ENCODE data around the gene SKAP1.
A peak's percentile ranks its signal among the peaks of the same experiment; 100 is the strongest.
"Not testable (repeated sequence)": the region's sequence is repeated elsewhere in the genome, so short reads cannot be mapped to it uniquely, and the experiment has no call there.

Gene SKAP1

DNA sequence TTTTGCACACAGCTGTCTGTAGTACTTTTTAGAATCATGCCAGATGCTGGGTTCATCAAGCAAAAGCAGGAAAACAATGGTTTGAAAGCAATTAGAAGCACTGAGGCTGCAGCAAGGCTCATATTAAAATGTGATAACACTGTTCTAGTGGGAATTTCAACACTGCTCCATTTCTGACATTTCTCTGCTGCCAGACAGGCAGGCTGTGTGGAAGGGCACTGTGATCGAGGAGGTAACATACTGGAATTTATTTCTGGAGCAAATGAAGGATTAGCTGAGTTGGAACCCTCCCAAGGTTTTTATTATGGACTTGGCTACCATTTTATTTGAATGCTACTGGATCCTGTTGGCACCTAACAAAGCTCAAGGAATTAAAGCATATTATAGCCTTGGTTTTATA, 66.9 kb downstream of the SKAP1 start:
- DNase-seq = no peak

DNA sequence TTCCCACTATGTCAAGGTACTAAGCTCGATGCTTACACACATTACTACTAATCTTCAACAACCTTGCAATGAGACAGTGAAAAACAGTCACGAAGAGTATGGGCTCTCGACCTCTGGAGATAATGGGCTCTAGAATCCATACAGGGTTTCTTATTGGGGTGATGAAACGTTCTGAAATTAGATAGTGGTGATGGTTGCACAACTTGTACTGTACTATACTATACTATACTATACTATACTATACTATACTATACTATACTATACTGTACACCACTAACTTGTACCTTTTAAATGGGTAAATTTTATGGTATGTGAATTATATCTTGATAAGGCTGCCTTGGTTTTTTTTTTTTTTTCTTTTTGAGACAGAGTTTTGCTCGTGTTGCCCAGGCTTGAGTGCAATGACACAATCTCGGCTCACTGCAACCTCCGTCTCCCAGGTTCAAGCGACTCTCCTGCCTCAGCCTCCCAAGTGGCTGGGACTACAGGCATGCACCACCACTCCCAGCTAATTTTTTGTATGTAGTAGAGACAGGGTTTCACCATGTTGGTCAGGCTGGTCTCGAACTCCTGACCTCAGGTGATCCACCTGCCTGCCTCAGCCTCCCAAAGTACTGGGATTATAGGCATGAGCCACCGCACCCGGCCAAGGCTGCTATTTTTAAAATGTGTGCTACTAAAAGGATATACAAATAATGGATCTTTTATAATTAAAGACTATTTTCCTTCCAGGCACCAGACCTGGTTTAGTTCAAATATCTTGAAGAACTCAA, 69.0 kb downstream of the SKAP1 start:
- DNase-seq = not testable (repeated sequence)

DNA sequence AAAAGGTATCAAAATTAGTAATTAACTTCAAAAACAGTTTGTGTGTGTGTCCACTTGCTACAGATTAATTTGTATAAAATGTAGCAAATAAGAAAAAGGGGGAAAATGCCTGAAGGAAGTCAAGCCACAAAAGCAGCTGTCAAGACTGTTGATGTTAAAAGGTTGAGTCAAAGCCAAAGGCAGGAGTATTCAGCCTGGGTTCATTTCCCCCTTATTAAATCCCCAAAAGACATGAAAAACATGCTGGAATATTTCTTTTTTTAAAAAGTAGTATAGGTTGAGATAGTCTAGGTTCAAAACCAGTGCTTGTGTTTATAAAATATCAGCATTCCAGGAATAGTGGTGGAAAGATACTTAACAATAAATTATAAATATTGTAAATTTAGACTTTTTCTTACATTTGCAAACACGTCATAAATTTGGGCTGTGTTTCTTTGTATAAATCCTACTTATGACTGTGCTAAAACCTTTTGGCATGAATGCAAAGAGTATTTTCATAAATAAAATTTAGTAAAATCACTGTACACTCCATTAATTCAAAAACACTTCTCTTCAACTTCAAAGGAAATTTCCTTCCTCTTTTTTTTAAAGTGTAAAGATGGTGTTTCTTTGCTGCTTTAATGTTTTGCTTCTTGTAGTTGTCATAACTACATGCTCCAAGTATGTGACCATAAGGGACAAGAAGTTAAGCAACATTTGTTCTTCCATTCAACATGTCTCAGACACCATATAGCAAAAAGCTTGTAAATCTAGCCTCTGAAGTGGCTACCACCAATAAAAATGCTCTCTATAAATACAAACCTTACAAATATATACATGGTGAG, 72.0 kb downstream of the SKAP1 start:
- DNase-seq = no peak

DNA sequence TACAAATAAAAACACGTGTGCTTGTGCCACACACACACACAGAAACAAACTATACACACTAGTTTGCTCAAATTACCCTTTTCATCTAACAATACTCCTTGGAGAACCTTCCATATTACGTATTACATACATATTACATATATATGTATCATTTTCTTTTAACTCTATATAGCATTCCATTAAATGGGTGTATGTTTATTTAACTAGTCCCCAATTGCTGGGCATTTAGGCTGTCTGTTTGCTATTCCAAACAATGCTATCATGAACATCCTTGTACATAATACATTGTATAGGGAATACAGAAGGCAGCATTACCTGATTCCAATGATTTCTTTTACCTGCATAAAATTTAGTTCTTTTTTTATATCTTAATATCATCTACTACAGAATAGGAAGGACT, 73.1 kb downstream of the SKAP1 start:
- DNase-seq = no peak

DNA sequence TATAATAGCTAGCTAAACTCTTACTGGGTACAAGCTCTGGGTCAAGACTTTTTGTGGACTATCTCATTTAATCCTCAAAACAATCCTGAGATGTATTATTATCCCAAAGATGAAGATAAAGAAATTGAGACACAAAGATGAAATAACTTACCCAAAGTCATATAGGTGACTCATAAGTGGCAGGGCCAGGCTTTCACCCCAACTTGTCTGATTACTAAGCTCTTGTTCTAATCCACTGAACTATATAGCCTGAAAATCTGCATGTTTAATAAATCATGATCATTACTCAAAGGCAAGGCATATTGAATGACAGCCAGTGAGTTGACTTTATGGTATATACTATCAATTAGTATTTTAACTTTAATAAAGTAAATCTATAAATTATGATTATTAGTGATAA, 77.4 kb downstream of the SKAP1 start:
- no peak for DNase-seq

DNA sequence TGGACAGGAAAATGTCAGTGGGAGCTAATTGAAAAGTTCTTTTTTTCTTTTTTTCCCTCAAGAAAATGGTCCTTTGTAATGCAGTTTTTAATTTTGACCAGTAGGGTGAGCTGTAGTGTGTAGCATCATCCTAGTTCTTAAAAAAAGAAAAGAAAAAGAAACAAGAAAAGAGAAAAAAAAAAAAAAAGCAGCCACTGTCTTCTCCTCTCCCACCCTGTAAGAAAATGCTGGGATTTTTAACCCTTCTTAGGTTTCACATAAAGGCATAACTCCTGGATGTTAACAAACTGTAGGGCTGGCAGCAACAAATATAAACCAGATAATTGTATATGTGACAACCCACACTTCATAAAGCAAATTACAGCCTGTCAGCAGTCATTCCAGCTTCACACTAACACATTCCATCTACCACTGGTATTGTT, 78.1 kb downstream of the SKAP1 start:
- peak; percentile 33 to 83 (median 34) for DNase-seq

DNA sequence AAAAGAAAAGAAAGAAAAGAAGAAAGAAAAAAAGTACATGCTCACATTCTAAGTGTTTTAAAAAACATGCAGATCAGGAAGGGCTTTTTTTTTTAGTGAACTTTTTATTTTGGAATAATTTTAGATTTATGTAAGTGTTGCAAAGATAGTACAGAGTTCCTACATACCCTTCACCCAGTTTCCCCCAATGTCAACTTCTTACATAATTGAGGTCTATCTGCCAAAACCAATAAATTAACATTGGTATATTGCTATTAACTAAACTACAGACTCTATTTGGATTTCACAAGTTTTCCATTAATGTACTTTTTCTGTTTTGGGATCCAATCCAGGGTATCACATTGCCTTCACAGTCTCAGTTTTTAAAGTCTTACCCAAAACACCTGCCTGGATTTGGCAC, 81.7 kb downstream of the SKAP1 start:
- no peak for DNase-seq

DNA sequence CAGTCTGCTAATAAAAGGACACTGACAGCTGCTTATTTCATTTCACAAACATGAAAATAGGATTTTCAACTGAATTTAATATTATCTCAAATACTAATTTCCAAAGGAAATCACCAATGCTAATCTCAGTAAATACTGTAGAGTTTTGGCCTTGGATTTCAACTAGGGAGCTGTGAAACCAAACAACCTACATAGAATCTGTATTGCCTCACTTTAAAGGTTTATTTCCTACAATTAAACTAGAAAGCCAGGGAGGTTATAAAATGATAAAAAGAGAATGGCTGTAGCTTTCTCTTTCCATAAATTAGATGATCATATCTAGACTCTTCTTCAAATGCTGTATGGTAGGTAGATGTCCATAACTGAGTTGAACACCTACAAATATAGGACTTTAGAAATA, 82.8 kb downstream of the SKAP1 start:
- DNase-seq = no peak

DNA sequence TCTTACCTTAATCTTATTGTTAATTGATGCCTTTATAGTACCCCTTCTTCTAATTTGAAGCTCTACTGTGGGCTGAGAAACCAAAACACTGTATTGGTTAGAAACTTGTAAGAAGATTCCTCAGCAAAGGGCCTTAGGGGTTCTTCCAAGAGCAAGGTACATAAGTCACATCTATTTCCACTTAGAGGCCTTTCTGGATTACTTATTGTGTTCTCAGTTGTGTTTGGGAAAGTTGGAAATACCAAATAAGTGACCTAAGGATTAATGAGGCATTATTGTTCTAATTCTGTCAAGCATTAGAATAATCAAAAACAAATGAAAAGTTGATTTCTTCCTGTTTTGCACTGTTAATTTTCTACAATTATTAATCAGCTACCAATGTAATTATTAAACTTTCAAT, 85.8 kb downstream of the SKAP1 start:
- no peak for DNase-seq

DNA sequence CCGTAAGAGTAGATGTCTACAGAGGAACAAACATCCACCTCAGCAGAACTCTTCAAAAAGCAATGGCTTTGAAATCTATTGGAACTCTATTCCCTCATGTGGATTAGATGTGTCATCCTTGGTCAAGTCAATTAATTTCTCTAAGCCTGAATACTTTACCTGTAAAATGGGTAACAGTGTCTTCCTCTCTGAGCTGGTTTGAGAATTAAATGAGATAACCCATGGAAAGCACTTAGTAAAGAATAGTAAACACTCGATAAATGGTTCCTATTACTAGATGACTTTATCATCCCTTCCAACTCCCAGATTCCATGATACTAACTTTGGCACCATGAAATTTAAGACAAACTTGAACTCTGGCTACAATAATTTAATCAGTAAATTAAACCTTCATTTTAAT, 89.1 kb downstream of the SKAP1 start:
- no peak for DNase-seq

DNA sequence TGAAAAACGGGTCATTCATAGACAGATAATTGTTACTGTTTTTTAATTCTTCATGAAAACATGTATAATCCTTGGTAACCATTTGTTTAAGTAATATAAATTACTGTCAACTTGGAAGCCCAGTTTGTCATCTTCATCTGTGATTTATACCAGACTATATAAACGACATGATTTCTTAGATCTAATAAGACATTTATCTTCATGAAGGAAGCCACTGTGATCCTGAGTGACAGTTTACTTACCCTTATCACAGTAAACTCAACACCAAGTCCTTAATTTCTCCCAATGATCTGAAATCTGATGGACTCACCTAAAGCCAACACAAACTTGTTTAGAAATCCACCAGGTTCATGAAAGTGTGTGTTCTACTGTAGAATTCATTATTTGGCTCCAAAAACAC, 91.3 kb downstream of the SKAP1 start:
- DNase-seq = no peak

DNA sequence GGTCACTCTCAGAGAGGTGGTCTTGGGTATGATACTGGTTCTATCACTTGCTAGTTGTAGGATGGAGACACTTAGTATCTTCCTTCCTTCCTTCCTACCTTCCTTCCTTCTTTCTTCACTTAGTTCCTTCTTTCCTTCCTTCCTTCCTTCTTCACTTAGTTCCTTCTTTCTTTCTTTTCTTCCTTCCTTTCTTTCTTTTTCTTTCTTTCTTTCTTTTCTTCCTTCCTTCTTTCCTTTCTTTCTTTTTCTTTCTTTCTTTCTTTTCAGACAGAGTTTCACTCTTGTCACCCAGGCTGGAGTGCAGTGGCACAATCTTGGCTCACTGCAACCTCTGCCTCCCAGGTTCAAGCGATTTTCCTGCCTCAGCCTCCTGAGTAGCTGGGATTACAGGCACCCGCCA, 92.1 kb downstream of the SKAP1 start:
- DNase-seq = not testable (repeated sequence)

DNA sequence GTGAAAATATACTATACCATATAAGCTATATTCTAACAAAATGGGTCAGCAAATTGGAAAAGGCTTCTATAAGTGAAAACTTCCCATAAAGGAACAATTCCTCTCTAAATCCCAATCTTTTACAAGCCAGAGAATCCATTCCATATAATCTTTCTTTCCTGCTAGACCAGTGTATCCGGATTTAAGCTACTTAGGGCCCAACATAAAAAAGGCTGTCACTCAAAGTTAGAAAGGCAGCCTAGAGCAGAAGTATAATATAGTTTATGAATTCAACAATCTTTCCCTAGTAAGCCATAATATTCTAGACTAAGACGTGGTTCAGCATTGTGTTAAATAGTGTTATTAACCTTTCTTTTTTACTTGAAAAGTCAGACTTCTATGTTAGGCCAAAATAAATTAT, 93.0 kb downstream of the SKAP1 start:
- DNase-seq = no peak

DNA sequence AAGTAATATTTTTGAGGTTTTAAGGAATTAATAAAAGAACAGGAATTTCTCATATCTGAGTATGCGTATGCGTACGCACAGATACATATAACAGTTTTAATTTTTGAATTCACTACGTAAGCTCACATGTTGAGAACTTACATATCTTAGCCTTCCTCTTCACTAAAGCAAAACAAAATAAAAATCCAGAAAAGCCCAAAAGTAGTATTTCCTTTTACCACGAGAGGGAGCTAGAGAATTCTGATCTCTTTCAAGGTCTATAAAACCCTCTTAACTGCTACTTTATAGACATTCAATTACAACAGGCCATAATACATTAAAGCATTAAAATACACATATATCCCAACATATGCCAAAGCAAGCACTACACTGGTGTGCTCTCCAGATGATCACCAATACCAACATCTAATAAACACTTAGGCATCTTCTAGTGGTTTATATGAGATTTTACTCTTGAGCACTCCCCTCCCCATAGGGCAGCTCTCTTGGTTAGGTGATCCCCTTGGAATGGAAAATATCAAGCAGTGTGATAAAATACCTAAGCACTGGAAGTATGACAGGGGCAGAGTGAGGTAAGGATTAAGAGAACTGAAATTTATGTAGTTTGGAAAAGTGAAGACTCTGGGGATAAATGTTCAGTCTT, 94.0 kb downstream of the SKAP1 start:
- peak; percentile 35 to 87 (median 82) for DNase-seq

DNA sequence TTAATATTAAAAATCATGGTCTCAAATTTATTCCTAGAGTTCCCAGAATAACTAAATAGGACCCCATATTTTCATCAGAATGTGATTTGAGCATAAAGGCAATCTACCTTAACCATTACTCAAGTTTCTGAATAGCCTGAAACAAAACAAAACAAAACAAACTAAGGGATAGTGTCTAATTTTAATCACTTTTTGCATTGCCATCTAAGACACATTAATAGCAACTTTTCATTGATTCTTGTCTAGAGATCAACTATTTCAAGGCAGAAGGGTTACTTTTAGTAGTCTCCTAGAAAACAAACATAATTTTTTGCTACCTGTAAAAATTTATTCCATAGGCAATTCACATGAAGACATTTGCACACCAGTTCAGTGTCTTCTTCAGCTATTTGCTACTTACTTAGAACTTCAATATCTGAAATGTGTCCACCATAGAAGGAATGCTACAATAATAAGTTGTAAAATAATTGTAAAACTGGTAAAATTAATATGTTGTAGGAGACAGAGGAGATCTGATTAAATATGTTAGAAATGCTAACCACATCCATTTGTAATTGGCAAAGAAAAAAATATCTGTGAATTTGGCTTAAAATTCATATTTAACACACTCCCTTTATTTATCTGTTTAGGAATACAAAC, 94.7 kb downstream of the SKAP1 start:
- DNase-seq = no peak

DNA sequence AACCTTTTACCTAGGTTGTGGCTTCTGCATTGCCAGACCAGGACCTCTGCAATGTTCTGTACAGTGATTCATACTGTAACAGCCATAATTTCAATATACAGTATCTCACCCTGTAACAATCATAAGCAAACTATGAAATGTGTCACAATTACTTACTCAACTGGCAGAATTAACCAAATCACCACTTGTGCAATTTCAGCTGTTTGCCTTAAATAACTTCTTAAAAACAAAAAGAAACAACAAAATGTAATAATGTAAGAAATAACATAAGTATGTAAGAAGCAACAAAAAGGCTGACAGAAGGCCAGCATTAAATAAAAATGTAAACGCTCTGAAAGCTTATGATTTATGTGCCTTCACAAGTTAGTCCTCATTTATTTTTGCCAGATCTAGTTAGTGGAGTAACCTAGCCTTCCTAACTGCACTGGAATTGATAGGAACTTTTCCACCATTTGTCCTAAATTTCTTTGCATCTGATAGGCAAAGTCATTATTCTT, 96.9 kb downstream of the SKAP1 start:
- DNase-seq = no peak

DNA sequence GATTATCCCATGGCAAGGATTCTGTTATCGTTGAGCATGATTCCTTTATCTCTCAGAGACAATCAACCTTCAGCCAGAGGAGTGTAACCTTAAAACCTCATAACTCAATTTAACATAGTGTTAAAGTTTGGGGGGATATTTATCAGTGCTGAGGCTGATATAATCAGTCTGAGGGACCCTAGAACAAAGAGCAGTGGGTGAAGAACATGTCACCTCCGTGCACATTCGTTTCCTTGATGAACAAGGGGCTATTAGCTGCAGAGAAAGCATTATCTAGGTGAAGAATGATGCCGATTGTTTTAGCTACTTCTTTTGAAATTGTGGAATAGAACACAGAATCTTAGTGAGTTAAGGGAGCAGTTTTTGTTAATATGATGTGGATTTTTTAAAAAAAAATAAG, 99.1 kb downstream of the SKAP1 start:
- no peak for DNase-seq

DNA sequence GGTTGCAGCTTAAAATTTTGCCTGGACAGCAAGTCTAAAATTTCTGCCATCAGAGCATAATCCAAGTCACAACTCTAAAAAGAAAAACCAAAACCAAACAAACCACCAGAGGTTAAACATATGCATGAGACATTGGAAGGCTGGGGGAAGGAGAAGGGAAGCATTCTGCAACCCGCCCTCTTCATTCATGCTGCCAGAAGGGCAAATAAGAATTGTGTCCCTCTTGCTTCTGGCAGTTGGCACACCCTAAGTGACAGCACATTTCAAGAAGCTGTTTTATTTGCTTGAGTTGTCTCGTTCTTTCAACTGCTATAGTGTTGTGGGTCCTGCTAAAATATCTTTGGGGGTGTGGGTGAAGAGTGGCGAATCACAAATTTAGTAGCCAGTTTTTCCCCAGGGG, 99.6 kb downstream of the SKAP1 start:
- no peak for DNase-seq

DNA sequence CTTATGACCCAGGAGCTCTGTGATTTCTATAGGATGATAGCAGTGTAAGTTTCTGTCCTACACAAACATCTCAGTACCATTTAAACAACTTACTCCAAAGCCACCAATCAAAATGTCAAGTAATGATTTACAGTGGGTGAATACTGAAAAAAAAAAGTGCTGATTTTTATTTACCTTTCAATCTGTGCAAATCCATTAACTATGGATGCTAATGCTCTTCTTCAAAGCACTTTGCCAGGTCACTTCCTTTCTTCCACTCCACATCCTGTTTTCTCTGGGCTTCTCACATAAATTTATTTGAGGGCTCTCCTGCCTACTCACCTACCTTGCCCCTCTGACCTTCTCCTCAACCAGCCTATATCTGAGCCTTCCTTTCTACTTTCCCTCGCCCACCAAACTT, 101.6 kb downstream of the SKAP1 start:
- peak; percentile 48 to 91 (median 82) for DNase-seq

DNA sequence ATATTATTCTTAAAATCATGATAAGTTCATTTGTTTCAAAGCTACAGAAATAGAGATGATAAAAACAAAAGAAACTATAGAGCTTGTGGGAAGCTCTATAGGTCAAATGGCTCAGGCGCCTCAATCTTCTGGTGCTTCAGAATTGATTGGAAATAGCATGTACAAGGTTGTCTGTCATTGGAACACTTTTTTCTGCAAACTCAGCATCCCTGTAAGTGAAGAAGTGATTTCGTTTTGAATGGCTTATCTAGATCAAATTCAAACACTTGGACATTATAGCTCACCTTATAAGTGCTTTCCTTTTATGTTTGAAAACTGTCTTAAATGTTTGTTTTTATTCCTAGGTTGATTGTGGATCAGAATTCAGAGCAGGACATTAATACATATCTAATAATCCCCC, 103.7 kb downstream of the SKAP1 start:
- no peak for DNase-seq

DNA sequence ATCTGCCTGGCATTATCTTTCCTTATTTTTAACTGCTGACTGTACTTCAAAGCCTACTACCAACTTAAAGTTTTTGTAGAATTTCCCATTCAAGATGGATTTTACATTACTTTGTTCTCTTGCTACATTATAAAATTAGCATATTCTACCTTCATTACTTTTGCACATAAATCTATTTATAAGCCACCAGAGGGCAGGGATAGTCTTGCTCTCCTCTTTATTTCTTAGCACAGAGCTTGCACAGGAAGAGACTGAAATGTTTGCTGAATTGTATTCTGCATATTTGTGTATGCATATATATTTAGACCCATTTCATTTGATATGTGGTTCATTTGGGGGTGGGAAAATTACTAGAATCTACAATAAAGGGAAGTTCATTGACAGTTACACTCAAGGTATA, 108.0 kb downstream of the SKAP1 start:
- DNase-seq = no peak

DNA sequence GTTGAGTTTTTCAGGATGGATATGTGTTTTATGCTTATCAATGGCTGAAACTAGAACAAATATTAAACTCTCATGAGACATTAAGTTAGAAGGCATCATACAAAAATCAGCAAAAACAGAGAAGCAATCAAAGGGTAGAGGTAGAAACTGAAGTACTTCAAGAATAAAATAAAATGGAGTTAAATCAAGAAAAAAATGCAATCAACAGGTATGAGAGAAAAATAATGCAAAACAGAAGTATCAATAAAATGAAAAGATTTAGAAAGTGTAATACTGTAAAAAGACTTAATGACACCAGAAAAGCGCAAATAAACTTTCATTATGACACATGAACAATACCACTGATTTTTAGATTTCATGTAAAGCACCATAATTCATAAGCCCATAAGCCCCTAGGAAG, 112.3 kb downstream of the SKAP1 start:
- no peak for DNase-seq

DNA sequence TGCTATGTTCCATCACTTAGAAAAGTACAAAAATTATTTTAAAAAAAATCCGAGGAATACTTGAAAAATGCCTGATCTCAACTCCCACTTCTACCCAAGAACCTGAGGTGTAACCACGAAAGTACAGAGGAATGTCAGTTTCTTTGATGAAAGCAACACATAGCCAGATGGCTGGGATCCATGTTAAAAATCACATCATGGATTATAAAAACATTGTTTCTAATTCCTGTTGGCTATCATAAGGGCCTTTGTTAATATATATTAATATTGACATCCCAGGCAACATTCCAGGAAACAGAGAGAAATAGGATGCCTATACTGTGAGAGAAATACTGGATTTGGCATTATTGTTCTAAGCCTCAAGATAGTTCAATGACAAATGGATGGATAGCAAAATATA, 115.3 kb downstream of the SKAP1 start:
- no peak for DNase-seq
